Gastrocnemius medialis (tissue), 4 donors: ENCODE data around the gene SMC3. TPM values are rescaled to one million over a fixed set of nuclear protein-coding genes. Genes with fewer than 3 reads are reported as not detected.

Experiments used
- ATAC-seq, 2 donors: fragments of 150-250 bp; one replicate each; pipeline ENCODE4 v1.9.1; 2016
- DNase-seq, 2 donors: peaks; one replicate each; pipeline ENCODE4 v3.0.0-alpha.2; 2019
- H3K27ac ChIP-seq, 4 donors: fragments of 200-600 bp; sonication (generic); 1 replicate in 1 of 4; 2 replicates in 3 of 4; pipeline ENCODE4 v1.5.1; 2016 to 2018; ENCODE audit warnings: mild to moderate bottlenecking in 2 of 4, moderate library complexity in 1 of 4
- H3K27me3 ChIP-seq, 3 donors: fragments of 200-600 bp; sonication (generic) in 2 of 3; 1 replicate in 1 of 3; 2 replicates in 2 of 3; pipeline versions ENCODE4 v1.5.1 to v1.6.0; 2016 to 2019; ENCODE audit warnings: mild to moderate bottlenecking in 1 of 3, moderate library complexity in 1 of 3
- H3K36me3 ChIP-seq, 2 donors: fragments of 200-600 bp; sonication (generic) in 1 of 2; one replicate each; pipeline ENCODE4 v1.5.1; 2017 to 2018
- H3K4me1 ChIP-seq, 2 donors: fragments of 200-600 bp; sonication (generic) in 1 of 2; one replicate each; pipeline ENCODE4 v1.5.1; 2016 to 2017; ENCODE audit warnings: mild to moderate bottlenecking in 2 of 2
- H3K4me3 ChIP-seq, 4 donors: fragments of 200-600 bp; sonication (generic) in 3 of 4; 1 replicate in 1 of 4; 2 replicates in 3 of 4; pipeline ENCODE4 v1.5.1; 2016 to 2019; ENCODE audit warnings: mild to moderate bottlenecking in 2 of 4
- H3K9me3 ChIP-seq, 3 donors: fragments of 200-600 bp; sonication (generic) in 2 of 3; 1 replicate in 1 of 3; 2 replicates in 2 of 3; pipeline ENCODE4 v1.5.1; 2016 to 2019
- POLR2A ChIP-seq, 2 donors: fragments of 450-650 bp; IDR thresholded peaks; one replicate each; pipeline ENCODE4 v1.6.1; 2017; ENCODE audit warnings: antibody characterized with exemption in 2 of 2, mild to moderate bottlenecking in 2 of 2, moderate library complexity in 2 of 2
- in situ Hi-C, 4 donors: fragments of 200-750 bp; cut with MboI; loops; one replicate each; pipeline versions ENCODE4 v1.15.0 to v1.8.0; 2017; ENCODE audit warnings: low sequenced_read_pairs in 4 of 4
- intact Hi-C: fragments of 100-400 bp; cut with DNase I; formaldehyde crosslinking; loops from one replicate; pipeline ENCODE4 v1.15.1; 2023; ENCODE audit warnings: low total_unique reads
- total RNA-seq, 4 donors: library from RNA; depleted of rRNA; stranded (reverse); fragments of >200 nt; gene quantifications; one replicate each; pipeline versions ENCODE4 v1.1.0 to v1.2.3, GENCODE V29; 2016
- TF ChIP-seq, protein P1 (sequence below), 5 experiments: fragments of 450-650 bp in 3 of 5; fragments of 200-600 bp in 2 of 5; sonication (generic) in 2 of 5; IDR thresholded peaks in 4 of 5; conservative IDR thresholded peaks in 1 of 5; 1 replicate in 4 of 5; 2 replicates in 1 of 5; pipeline ENCODE4 v1.5.1; 2016 to 2019; ENCODE audit warnings: antibody characterized with exemption in 5 of 5, mild to moderate bottlenecking in 3 of 5, moderate library complexity in 3 of 5

The SMC3 gene
- total RNA-seq, 4 donors from 2014 or later = 19.5 to 25.9 (median 21.9) TPM

DNA sequence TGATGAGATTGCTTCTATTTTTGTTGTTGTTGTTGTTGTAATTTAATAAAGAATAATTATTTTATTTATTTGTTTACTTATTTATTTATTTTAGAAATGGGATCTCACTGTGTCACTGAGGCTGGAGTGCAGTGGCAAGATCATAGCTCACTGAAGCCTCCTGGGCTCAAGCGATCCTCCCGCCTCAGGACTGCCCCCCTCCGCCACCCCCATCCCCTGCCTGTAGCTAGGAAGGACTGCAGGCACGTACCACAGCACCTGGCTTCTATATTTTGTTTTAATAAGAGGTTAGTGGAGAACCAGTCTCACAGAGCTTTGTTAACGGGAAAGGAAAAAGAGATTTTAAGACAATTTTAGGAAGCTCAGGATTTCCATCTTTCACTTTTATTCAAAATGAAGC lies 19.5 kb upstream of the SMC3 start:
- no peaks in the 10 kb centered on the region for H3K9me3 ChIP-seq
- H3K4me1 ChIP-seq = no peaks in the 10 kb centered on the region
- TF ChIP-seq, protein P1, sequence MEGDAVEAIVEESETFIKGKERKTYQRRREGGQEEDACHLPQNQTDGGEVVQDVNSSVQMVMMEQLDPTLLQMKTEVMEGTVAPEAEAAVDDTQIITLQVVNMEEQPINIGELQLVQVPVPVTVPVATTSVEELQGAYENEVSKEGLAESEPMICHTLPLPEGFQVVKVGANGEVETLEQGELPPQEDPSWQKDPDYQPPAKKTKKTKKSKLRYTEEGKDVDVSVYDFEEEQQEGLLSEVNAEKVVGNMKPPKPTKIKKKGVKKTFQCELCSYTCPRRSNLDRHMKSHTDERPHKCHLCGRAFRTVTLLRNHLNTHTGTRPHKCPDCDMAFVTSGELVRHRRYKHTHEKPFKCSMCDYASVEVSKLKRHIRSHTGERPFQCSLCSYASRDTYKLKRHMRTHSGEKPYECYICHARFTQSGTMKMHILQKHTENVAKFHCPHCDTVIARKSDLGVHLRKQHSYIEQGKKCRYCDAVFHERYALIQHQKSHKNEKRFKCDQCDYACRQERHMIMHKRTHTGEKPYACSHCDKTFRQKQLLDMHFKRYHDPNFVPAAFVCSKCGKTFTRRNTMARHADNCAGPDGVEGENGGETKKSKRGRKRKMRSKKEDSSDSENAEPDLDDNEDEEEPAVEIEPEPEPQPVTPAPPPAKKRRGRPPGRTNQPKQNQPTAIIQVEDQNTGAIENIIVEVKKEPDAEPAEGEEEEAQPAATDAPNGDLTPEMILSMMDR (IDR thresholded peaks at IDR 0.05 in 4 of 5, conservative IDR thresholded peaks at IDR 0.05 in 1 of 5) = no peak
- TF ChIP-seq POLR2A (IDR thresholded peaks at IDR 0.05) = no peak
- H3K27ac ChIP-seq = no peak overlapping the region
- DNase-seq (no peak), ATAC-seq (no peak)
- H3K4me3 ChIP-seq = no peak overlapping the region
- intact Hi-C loops = loop anchor here (5.0 kb wide), 2 partner anchors 196 to 666 kb away; no protein-coding TSS in a partner anchor
- in situ Hi-C loops = loop anchor here (5.0 to 25.0 kb wide), 4 partner anchors 236 to 661 kb away; no protein-coding TSS in a partner anchor
- H3K27me3 ChIP-seq = peaks cover 0 to 6% (median 0%) of the 10 kb centered on the region in 3 donors
- H3K36me3 ChIP-seq = no peaks in the 10 kb centered on the region

- in situ Hi-C loops (loop anchor here (5.0 to 25.0 kb wide), 4 partner anchors 237 to 662 kb away; no protein-coding TSS in a partner anchor), intact Hi-C loops (loop anchor here (5.0 kb wide), 2 partner anchors 197 to 667 kb away; no protein-coding TSS in a partner anchor)
- Histone ChIP-seq H3K4me1 (no peaks in the 10 kb centered on the region), H3K36me3 (no peaks in the 10 kb centered on the region), H3K9me3 (no peaks in the 10 kb centered on the region), H3K27ac (no peak overlapping the region), H3K4me3 (no peak overlapping the region), H3K27me3 (peaks cover 0 to 6% (median 0%) of the 10 kb centered on the region in 3 donors)
- ATAC-seq (no peak), DNase-seq (no peak)
- TF ChIP-seq, protein P1 (IDR thresholded peaks at IDR 0.05 in 4 of 5, conservative IDR thresholded peaks at IDR 0.05 in 1 of 5) = no peak
- no peak for TF ChIP-seq POLR2A (IDR thresholded peaks at IDR 0.05)
These were observed 18.3 kb upstream of the SMC3 start for GRCh38 chr10:110549211-110549610.

GRCh38 chr10:110553905-110554304 lies 13.6 kb upstream of the SMC3 start:
- Histone ChIP-seq H3K27ac (no peak overlapping the region), H3K27me3 (peaks cover 0 to 6% (median 0%) of the 10 kb centered on the region in 3 donors), H3K4me1 (no peaks in the 10 kb centered on the region), H3K36me3 (no peaks in the 10 kb centered on the region), H3K4me3 (no peak overlapping the region), H3K9me3 (no peaks in the 10 kb centered on the region)
- intact Hi-C loops (no loop called here), in situ Hi-C loops (loop anchor here in 3 of 4 donors (5.0 to 25.0 kb wide), 5 partner anchors 242 to 667 kb away; partner anchors contain the start of gene SMNDC1 (in 1 of the 3))
- no peak for ATAC-seq
- TF ChIP-seq POLR2A (IDR thresholded peaks at IDR 0.05) = no peak
- TF ChIP-seq, protein P1 (IDR thresholded peaks at IDR 0.05 in 4 of 5, conservative IDR thresholded peaks at IDR 0.05 in 1 of 5) = no peak
- no peak for DNase-seq

DNA sequence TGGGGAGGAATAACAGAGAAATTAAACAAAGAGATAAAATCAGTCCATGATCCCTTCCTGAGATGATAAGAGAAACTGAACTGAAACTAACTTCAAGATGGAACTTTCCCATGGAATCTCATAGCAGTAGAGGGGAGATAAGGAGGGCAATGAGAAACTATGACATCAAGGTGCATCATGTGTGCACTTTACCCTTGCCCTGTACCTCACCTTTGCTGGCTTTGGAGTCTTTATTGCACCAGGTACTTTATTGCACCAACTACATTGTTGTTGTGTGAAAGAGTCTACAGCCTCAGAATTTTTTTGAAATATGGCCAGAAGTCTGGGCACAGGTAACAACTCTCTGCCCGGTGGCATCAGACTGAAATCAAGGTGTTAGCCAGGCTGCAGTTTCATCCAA lies 11.2 kb upstream of the SMC3 start:
- DNase-seq = no peak
- no peaks in the 10 kb centered on the region for H3K36me3 ChIP-seq
- TF ChIP-seq, protein P1 (IDR thresholded peaks at IDR 0.05 in 4 of 5, conservative IDR thresholded peaks at IDR 0.05 in 1 of 5) = no peak
- TF ChIP-seq POLR2A (IDR thresholded peaks at IDR 0.05) = no peak
- H3K4me3 ChIP-seq = no peak overlapping the region
- intact Hi-C loops (no loop called here), in situ Hi-C loops (loop anchor here in 2 of 4 donors (10.0 to 25.0 kb wide), 3 partner anchors 251 to 669 kb away; partner anchors contain the start of gene SMNDC1 (in 1 of the 2))
- H3K27me3 ChIP-seq = peaks cover 0 to 5% (median 4%) of the 10 kb centered on the region in 3 donors
- H3K9me3 ChIP-seq = no peaks in the 10 kb centered on the region
- no peaks in the 10 kb centered on the region for H3K4me1 ChIP-seq
- no peak for ATAC-seq
- H3K27ac ChIP-seq = no peak overlapping the region
